ENCODE results near the gene SALL3.
"Not testable (repeated sequence)": the region's sequence is repeated elsewhere in the genome, so short reads cannot be mapped to it uniquely, and the experiment has no call there.

The SALL3 gene

DNA sequence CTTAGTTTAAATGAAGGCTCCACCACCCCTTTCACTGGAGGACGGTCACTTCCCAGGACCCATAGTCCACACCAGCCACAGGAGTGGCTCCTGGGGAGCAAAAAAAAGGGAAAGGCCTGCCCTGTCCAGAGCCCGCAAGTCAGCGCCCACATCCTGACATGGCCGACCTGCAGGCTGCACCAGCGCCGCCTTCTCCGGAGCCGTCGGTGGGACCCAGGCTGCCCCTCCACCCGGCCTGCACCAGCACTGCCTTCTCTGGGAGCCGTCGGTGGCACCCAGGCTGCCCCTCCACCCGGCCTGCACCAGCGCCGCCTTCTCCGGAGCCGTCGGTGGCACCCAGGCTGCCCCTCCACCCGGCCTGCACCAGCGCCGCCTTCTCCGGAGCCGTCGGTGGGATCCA lies 14.9 kb upstream of the SALL3 start:
- not testable (repeated sequence) for DNase-seq (ENCODE audit: extremely low read depth in 1 of 2, low read depth in 1 of 2)

DNA sequence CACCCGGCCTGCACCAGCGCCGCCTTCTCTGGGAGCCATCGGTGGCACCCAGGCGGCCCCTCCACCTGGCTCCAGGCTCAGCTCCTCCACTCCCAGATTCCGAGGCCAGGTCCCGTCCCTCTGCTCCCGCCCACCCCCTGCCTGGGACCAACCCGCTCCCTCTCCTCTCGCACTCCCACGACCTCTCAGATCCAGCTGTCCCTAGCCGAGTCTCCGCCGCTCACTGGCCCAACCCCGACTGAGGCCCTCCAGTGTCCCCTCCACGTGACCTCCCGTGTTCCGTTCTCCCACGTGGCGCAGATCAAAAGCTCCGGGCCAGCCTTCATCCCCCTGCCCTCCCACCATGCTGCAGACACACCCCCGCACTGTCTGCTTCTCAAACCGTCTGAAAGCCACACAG lies 14.4 kb upstream of the SALL3 start:
- no peak for DNase-seq (ENCODE audit: extremely low read depth in 1 of 2, low read depth in 1 of 2)

DNA sequence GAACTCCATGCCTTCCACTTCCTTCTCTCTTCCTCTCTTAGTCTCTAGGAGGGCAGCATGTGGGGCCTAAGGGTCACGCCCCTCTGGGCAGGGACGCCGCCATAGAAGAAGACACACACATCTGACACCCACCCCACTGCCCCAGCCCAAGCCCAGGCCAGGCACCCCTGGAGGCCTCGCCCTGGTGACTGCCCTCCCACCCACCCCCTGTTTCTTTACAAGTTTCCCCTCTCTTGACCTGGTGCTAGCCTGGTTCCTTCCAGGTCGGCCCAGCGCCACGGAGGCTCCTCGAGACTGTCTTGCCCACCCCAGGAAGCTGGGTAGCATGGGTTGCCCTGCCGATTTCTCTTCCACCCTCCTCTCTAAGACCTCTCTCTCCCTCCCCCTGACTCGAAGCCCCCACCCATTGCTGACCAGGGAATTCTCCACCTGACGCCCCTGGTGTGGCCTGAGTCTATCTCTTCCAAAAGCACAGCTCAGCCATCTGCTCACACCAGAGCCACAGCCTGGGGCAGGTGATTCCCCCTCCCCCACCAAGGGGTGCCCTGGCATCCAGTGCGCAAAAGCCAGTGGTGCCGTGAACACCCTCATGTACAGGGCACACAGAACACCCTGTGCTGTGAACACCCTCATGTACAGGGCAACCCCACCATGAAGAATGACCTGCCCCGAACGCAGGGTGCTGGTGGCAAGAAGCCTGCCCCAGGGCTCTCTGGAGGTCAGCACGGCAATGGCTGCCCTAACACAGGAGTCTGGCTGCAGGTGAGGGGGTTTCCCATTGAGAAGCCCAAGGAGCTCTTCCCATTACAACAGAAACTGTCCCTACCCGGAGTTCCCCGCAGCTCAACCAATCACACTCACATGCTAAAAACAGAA lies 13.5 kb upstream of the SALL3 start:
- no peak for DNase-seq (ENCODE audit: extremely low read depth in 1 of 2, low read depth in 1 of 2)

DNA sequence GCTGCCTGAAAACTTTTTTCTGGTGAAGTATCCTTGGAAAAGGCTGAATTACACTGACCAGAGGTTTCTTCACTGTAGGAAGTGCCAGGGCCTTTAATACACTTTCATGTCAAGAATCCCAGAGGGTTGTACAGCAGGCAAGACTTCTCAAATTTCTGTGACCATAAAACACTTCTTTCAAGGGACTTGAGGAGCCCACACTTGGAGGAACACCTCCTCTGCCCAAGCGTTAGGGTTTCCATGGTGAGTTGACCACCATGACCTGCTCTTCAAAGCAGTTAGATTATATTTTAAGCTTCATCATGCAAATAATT lies 12.9 kb upstream of the SALL3 start:
- DNase-seq (ENCODE audit: extremely low read depth in 1 of 2, low read depth in 1 of 2) = no peak

DNA sequence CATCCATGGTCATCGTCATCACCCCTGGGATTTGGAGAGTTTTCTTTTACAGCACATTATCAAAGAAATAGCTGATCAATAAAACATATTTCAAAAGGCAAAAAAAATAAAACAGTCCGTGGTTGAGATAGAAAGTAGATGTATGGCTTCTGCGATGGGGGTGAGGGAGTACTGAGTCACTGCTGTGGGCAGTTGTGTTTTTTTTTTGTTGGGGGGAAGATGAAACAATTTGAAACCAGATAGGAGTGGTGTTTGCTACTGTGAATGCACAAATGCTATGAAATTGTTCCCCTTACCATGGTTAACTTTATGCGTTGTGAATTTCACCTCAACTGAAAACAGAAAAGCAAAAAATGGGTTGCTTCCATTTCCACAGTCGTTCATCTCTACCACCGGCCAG lies 11.9 kb upstream of the SALL3 start:
- no peak for DNase-seq (ENCODE audit: extremely low read depth in 1 of 2, low read depth in 1 of 2)

DNA sequence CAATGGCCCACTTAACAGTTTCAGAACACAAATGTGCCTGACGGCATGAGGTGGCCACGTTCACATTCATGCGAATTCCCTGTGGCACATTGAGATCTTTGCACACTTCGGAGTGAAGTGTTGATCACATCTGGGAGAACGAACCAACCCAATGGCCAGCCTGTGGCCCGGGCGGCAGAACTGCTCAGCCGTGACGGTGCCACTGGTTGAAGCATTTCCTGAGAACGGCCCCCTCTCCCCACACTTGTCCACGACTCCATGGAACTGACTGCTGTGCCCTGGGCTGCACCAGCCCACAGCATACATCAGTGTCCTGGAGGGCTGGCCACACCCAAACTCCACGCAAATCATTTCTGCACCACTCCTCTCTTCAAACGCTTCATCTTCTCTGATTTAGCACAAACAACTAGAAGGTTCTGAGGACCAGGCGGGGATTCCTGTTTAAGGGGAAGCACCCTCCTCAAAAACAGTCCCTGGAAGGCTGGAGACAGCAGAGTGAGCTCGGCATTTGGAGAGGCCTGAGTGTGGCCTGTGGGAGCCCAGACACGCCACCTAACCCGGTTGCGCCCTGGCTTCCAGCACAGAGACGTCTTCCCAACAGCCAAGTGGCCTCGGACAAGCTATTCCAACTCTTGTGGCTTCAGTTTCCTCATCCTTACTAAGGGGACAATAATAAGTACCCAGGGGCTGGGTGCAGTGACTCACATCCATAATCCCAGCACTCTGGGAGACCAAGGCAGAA lies 9.9 kb upstream of the SALL3 start:
- no peak for DNase-seq (ENCODE audit: extremely low read depth in 1 of 2, low read depth in 1 of 2)

DNA sequence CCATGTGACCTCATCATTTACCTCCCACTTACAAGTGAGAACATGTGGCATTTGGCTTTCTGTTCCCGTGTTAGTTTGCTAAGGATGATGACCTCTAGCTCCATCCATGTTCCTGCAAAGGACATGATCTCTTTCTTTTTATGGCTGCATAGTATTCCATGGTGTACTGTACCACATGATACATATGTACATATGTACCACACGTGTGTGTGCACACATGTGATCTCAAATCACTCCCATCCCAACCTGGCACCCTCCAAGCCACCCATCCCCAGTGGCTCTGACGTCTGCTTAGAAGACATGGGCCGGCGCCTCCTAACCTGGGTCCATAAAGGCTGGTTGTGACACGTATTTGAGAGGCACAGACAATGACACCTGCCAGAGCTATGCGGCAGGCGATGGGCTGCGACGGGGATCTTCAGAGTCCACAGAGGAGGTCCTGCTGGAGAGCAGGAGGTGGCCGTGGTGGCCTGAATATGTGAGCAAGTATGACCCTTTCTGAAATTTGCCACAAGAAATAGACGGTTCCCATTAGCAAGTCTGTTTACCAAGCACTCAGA lies 8.8 kb upstream of the SALL3 start:
- DNase-seq (ENCODE audit: extremely low read depth in 1 of 2, low read depth in 1 of 2) = no peak

DNA sequence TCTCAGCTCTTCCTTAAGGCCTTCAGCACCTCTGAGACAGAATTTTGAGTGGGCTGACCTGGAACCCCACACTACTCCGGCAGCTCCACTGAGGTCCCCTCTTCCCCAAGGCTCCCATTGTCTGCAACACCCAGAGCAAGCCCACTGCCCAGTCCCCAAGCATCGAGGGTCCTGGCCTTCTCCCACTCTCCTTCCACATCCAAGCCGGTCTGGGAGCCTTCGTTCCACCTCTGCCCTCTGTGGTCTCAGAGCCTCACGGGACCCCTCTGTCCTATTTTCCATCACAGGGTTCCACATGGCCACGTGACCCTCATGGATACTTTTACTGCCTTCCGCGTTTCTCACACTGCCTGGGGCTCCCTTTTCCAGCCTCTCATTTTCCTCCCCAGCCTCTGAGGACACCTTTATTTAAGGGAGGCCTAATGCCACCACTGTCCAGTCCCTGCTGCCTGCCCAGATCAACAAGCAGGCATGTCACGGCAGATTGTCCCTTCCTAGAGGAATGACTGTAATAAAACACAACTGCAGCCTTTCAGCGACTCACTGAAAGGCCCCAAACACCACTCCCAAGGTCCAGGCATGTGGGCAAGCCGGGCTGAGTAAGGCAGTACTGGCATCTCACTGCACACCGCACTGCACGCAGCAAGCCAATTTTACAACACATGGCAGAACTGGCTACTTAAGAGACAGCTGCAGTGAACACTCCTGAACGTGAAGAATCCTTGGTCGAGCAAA lies 7.9 kb upstream of the SALL3 start:
- no peak for DNase-seq (ENCODE audit: extremely low read depth in 1 of 2, low read depth in 1 of 2)

DNA sequence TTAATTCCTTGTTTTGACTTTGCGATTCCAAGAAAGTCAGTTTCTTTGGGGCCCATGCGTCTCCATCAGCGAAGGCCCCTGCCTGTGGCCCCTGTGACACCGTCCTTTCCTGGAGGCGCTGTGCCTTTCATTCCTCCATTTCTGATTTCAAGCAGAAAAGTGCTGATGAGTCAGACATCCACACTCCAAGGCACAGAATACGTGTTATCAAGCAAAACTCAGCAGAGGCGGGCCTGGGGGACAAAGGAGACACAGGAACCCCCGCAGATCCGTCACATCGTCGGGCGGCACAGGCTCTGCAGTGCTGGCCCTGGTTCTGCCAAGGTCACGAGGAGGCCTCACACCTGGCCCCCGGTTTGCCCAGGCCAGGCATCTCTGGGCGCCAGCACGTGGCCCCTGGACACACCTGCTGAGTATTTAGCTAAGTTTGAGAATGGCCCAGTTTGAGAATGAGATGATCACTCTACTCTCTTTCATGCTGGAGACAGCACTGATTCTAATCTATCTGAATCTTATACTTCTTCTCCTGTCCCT lies 7.2 kb upstream of the SALL3 start:
- no peak for DNase-seq (ENCODE audit: extremely low read depth in 1 of 2, low read depth in 1 of 2)

DNA sequence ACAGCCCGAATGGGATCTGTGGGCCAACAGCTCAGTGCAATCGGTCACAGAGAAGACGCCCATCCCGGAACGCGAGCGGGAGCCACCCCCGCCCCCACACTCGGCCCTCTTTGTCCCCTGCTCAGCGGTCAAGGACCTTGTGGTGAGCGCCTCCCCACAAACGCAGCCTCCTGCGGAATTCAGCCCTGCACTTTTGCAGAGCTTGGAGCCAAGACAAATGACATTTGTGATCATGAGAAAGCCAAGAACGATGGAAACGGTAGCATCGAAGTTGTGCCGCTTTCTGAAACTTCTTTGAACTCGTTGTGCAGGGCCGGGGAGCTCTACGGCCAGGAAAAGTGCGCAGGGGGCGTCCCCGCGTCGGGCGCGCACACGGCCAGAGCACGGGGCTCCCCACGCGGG lies 6.7 kb upstream of the SALL3 start:
- DNase-seq (ENCODE audit: extremely low read depth in 1 of 2, low read depth in 1 of 2) = no peak

DNA sequence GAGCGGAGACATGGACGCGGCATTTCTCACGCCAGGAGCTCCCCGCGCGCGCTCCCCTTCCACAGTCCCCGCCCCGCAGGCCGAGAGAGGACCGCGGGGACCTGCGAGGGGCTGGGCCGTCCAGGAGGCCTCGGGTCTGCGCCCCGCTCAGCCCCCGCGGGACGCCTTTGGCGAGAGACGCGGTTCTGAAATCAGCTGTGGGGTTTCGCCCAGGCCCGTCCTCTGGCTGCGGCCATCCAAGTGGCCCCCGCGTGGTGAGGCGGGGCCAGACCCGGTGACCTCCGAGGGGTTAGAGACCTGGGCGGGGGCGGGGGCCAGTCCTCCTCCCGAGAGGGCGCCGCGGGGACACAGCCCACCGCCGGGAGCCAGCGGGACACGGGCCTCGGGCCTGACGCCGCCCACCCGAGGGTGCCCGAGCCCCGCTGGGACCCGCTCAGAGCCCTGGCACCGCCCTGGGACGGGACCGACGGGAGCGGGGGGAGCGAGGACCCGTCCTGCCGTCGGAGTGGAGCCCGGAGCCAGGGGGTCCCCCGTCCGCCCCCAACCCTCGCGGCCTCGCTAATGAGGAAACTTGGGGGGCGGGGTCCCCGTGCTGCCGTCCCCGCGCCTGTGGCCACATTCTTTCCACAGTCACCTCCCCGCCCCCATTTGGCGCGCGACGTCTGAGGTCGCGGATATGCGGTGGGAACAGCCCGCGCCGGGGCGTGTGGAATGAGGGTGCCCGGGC lies 6.1 kb upstream of the SALL3 start:
- DNase-seq (ENCODE audit: extremely low read depth in 1 of 2, low read depth in 1 of 2) = no peak

DNA sequence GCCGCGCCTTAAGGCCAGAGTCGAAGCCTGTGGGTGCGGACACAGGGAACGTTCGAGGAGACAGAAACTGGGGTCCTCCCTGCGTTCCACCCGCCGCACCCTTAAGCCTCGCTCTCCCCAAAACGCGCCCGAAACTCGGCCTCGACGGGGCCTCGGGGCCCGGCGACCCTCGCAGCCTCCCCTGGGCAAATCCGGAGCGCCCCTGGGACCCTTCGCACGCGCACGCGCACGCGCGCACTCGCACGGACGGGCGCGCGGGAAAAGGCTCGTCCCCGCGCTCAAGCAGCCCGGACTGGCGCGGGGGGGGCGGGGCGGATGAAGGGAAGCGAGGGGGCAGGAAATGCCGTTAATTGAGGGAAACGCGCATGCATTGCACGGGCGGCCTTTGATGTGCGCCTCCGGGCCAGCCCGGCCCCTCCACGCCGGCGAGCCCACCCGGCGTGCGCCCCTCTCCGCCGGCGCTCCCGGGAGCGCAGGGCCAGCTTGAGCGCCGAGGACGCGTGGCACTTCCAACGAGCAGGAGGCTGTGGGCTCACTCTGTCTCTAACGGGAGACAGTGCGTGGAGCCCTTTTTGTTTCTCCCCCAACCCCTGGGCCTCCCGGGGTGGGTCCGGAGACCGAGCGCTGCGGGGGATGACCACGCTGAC lies 5.4 kb upstream of the SALL3 start:
- DNase-seq (ENCODE audit: extremely low read depth in 1 of 2, low read depth in 1 of 2) = no peak

DNA sequence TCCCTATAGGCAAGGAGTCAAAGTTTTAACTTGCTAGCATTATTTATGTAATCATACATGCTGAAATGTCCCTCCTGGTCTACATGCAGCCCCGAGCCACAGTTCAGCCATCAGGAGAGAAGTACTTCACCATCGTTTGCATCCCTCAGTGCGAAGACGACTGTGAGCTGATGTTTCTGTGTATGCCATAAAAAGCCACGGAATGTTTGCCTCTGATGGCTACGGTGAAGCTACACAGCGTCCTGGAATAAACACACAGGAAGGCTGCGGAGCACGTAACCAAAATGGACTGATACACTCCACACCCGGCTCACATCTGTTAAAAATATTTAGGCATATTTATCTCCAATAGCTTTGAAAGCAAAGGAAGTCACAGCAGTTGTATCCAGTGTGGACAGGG lies 4.3 kb upstream of the SALL3 start:
- no peak for DNase-seq (ENCODE audit: extremely low read depth in 1 of 2, low read depth in 1 of 2)

DNA sequence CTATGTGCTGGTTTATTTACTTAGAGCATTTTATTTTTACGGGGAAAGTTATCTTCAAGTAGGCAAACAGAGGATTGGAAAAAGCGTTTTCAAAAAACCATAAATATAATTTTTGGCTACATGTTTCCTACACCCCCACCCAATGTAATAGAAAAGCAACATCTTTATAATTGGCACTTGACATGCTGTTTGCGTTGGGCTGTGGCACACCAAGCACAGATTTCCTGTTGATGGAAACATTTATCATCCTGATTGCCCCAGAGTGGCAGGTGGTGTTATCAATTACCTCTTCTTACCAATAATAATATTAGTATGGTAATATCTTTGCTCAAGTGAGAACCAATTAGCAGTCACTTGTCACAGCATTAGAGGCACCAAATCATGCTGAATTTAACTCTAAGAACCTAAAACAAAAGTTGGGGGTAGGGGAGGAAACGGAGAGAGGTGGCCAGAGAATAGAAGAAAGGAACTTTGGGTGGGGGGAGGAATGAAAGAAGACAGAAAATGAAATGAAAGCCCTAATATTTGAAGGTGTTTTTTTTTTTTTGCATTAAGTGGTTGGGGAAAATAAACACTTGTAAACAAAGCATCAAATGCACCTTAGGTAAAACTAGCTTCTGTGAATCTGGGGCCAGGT lies 3.8 kb upstream of the SALL3 start:
- no peak for DNase-seq (ENCODE audit: extremely low read depth in 1 of 2, low read depth in 1 of 2)

DNA sequence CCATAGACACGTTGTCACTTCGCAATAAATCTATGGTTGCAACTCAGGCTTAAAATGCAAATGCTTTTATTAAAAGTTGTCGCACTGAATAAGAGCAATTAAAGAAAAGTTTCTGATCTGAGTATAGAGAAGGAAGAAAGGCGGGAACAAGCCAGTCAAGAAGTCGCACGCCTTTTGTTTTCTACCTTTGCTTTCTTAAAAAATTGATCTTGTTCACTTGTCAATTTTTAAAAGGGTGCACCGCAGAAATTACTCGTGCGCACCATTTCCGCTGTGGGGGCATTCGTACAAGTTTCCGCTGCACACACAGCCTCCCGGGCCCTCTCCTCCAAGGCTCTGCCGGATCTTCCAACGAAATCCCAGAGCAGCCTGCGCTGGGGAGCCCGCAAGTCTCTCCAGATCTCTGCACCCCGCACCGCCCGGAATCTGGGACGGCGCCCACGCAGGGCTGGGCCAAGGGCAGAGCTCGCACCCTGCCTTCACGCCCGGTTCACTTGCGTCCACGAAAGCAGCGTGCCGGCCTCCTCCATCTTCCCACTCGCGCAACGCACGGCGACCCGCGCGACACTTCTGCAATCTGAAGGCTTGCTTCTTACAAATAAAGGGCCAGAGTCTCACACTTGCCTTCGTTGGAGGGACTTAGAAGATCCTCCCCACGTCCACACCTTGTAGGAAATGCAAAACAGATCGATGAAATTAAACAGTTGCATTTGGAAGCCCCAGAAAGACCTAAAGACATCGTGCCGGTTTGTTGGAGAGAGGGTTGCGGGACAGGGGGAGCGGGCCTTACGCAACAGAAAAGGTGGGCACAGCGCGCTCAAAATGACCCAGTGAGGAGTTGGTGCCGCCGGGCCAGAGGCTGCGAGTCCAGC lies 2.6 kb upstream of the SALL3 start:
- DNase-seq (ENCODE audit: extremely low read depth in 1 of 2, low read depth in 1 of 2) = no peak

DNA sequence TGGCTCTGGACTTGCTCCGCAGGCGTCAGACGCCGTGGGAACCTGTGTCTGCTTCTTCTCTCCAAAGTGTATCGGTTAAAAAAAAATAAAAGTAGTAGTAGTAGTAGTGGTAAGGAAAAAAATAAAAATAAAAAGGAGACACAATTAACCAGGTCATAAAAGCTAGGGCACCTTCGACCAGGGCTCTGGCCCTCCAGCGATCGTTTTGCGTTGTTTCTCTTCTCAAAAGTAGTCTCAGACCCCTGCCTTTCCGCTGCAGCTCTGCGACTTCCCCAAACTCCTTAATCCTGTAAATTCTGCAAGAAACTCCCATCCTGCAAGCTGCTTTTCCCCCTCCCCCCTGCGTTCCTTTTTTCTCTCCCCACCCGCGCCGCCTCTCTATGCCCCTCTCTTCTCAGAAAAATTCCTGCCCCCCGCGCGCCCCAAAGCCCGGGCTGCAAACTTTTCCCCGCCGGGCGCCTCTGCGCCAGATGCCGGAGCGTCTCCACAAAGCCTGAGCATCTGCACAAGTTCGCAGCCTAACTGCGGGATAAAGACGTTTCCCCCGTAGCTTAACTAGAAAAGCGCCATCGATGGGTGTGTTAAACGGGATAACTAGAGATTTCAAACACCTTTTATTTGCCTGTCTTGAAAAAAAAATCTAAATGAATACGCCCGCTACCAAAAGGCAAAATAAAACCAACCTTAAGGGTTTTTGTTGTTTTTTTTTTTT lies 1.8 kb upstream of the SALL3 start:
- DNase-seq (ENCODE audit: extremely low read depth in 1 of 2, low read depth in 1 of 2) = no peak

DNA sequence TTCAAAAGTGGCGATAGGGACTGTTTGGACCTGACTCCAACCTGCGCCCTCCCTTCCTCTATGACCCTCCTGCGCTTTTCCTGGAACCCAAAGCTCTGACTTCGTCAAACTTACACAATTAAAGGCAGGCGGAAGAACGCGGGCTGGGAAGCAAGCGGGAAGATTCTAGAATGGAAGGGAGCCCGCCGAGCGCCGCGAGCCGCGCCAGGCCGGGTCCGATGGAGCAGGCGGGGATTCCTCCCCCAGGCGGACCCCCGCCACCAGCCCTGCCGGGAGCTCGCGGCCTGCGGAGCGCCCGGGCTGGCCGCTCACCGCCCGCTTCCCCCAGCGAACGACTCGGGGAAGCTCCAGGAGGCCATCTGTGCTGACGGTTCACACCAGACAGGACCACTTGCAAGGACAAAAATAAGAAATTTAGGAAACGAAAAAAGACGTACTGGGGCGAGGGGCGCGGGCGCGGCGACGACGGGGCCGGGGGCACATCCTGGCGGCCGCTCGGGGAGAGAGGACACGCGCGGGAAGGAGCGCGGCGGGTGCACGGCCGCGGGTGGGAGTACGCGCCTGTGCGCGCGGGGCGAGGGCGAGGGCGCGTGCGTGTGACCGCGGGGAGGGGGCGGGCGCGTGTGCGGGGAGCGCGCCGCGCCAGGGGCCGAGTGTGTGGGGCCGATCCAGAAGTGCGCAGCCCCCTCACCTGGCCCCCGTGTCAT lies 1.1 kb upstream of the SALL3 start:
- no peak for DNase-seq (ENCODE audit: extremely low read depth in 1 of 2, low read depth in 1 of 2)
